ENCODE data around the gene KPNA6. TPM values are rescaled to one million over a fixed set of nuclear protein-coding genes. Genes with fewer than 3 reads are reported as not detected.

Gene KPNA6
- total RNA-seq, 1 experiment from 2014 or later, result 114 TPM

DNA sequence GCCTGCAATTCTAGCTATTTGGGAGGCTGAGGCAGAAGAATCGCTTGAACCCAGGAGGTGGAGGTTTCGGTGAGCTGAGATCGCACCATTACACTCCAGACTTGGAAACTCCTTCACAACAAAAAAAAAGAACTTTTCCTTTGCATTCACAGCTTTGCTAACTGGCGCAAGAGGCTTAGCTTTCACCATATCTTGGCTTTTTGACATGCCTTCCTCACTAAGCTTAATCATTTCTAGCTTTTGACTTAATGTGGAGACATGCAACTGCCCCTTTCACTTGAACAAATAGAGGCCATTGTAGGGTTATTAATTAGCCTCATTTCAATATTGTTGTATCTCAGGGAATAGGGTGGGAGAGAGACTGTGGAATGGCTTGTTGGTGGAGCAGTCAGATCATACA, 8.7 kb downstream of the KPNA6 start:
- Histone ChIP-seq H3K9me3 (ENCODE audit: control insufficient read depth, low read depth, low read length) (no peaks in the 10 kb centered on the region), H3K4me1 (ENCODE audit: insufficient read depth, low read length) (no peaks in the 10 kb centered on the region), H3K79me2 (ENCODE audit: insufficient read depth, low read length) (peaks cover 28% of the 10 kb centered on the region), H2BK12ac (ENCODE audit: insufficient read length, low read depth, low read length) (no peak overlapping the region), H2BK15ac (ENCODE audit: low read depth, low read length) (no peak overlapping the region), H3K4me2 (ENCODE audit: insufficient read depth, insufficient read length, low read length) (no peak overlapping the region), H3K9ac (ENCODE audit: extremely low read depth, insufficient read length, low read length) (no peak overlapping the region), H3T11ph (ENCODE audit: low read length) (no peak overlapping the region), H2BK120ac (ENCODE audit: low read depth, low read length, poor library complexity, severe bottlenecking) (no peak overlapping the region), H4K5ac (ENCODE audit: insufficient read length, low read depth, low read length) (no peak overlapping the region), H3K14ac (ENCODE audit: insufficient read depth, low read length) (no peak overlapping the region), H3K18ac (ENCODE audit: insufficient read length, low read depth, low read length) (no peak overlapping the region), H3K27me3 (ENCODE audit: insufficient read depth, low read length) (no peaks in the 10 kb centered on the region), H3K23me2 (ENCODE audit: insufficient read length, low read depth, low read length, poor library complexity, severe bottlenecking) (no peaks in the 10 kb centered on the region), H3K56ac (ENCODE audit: insufficient read length, low read depth, low read length) (no peak overlapping the region), H2AFZ (ENCODE audit: low read length) (no peak overlapping the region), H4K20me1 (ENCODE audit: control insufficient read depth, insufficient read depth, insufficient read length) (no peaks in the 10 kb centered on the region), H2BK20ac (ENCODE audit: low read depth, low read length, poor library complexity, severe bottlenecking) (no peak overlapping the region), H3K23ac (ENCODE audit: insufficient read length, low read depth, low read length) (no peak overlapping the region), H3K79me1 (ENCODE audit: insufficient read depth, low read depth, low read length, poor library complexity, severe bottlenecking) (peaks cover 20% of the 10 kb centered on the region), H4K91ac (ENCODE audit: insufficient read length, low read depth, low read length) (no peak overlapping the region), H2AK5ac (ENCODE audit: insufficient read length, low read length) (no peak overlapping the region), H3K27ac (ENCODE audit: insufficient read length, low read depth, low read length) (no peak overlapping the region), H4K8ac (replicated peaks; ENCODE audit: insufficient read length, low read depth, low read length) (no peak overlapping the region), H2BK5ac (ENCODE audit: insufficient read length, low read length) (no peak overlapping the region), H3K4ac (ENCODE audit: low read depth, low read length) (no peak overlapping the region)
- WGBS (ENCODE audit: extremely low coverage, insufficient read length, low lambda C conversion rate), result no CpG with 5 or more reads among the region's 4 CpGs
- Mint-ChIP-seq H3K9me3 (no peaks in the 10 kb centered on the region), H3K27me3 (ENCODE audit: low read depth) (no peaks in the 10 kb centered on the region), H3K4me1 (0 out of 4 replicates have a peak, but pooled peaks cover 4 to 5% of the 10 kb centered on the region in 2 experiments), H3K4me3 (no peak overlapping the region), H3K36me3 (ENCODE audit: insufficient read depth in 1 of 3, low read depth in 3 of 3) (peaks cover 0 to 10% (median 5%) of the 10 kb centered on the region in 3 experiments; a peak in 2 of 7 replicates), H3K27ac (no peak overlapping the region; a peak in 2 of 7 replicates)
- TF ChIP-seq, protein P1, sequence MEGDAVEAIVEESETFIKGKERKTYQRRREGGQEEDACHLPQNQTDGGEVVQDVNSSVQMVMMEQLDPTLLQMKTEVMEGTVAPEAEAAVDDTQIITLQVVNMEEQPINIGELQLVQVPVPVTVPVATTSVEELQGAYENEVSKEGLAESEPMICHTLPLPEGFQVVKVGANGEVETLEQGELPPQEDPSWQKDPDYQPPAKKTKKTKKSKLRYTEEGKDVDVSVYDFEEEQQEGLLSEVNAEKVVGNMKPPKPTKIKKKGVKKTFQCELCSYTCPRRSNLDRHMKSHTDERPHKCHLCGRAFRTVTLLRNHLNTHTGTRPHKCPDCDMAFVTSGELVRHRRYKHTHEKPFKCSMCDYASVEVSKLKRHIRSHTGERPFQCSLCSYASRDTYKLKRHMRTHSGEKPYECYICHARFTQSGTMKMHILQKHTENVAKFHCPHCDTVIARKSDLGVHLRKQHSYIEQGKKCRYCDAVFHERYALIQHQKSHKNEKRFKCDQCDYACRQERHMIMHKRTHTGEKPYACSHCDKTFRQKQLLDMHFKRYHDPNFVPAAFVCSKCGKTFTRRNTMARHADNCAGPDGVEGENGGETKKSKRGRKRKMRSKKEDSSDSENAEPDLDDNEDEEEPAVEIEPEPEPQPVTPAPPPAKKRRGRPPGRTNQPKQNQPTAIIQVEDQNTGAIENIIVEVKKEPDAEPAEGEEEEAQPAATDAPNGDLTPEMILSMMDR (conservative IDR thresholded peaks at IDR 0.05), result no peak
- no peak for DNase-seq

Data from H9 (cell line).